BJ (cell line): ENCODE measurements around the gene ST6GAL1. TPM values are rescaled to one million over a fixed set of nuclear protein-coding genes. Genes with fewer than 3 reads are reported as not detected.
A peak's percentile ranks its signal among the peaks of the same experiment; 100 is the strongest.

Experiments used
- CTCF ChIA-PET: fragments of 350-600 bp; formaldehyde crosslinking; extraction: SDS; loops from one replicate; lab custom pipeline; 2021; ENCODE audit warnings: antibody characterized with exemption, inconsistent platforms; lab: Yijun Ruan, JAX
- POLR2A ChIA-PET: fragments of 300-600 bp; sonication (Branson Sonifier 250); formaldehyde crosslinking; extraction: SDS; loops from one replicate; lab custom pipeline; 2021; ENCODE audit warnings: antibody characterized with exemption; lab: Charles Lee
- DNase-seq: peaks from one replicate; pipeline ENCODE4 v3.0.0-alpha.2; 2011; ENCODE audit warnings: low read depth
- H3K27me3 ChIP-seq: 2 replicates; pipeline ENCODE4 v1.6.0; 2011; ENCODE audit warnings: low read length; ENCODE audit not compliant: control insufficient read depth, insufficient read depth
- H3K36me3 ChIP-seq: 2 replicates; pipeline ENCODE4 v1.5.1; 2011; ENCODE audit warnings: low read length; ENCODE audit not compliant: control insufficient read depth, insufficient read depth
- H3K4me3 ChIP-seq: 2 replicates; pipeline ENCODE4 v1.5.1; 2011; ENCODE audit warnings: low read depth, mild to moderate bottlenecking, control low read depth, low read length
- polyA plus RNA-seq: library from polyadenylated mRNA; depleted of rRNA; stranded (reverse); fragments of >200 nt; gene quantifications from 2 replicates; pipeline ENCODE4 v1.2.3, GENCODE V29; 2011
- TF ChIP-seq, protein P1 (sequence below): IDR thresholded peaks from 2 replicates; pipeline ENCODE4 v1.5.1; 2011; ENCODE audit warnings: low read depth, mild to moderate bottlenecking, control low read depth, inconsistent platforms, low read length, moderate library complexity; ENCODE audit not compliant: insufficient read depth

Gene ST6GAL1
- polyA plus RNA-seq, 1 experiment: 1.5 TPM

DNA sequence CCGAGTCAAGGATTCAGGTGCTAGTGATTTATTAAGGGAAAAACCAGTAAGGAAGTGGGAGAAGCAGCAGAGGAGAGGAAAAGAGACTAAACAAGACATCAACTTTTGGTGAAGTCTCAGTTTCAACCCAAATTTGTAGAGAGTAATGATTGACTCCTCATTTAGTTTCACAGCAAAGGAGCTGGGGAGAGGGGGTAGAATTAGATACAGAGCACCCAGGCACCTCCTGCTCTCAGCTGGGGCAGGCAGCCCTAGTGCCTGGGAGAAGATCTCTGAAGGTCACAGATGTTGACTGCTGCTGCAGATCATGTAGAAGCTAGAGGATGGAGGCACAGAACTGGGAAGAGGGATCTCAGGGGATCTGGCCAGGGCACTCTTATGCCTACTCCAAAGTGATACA, 179.8 kb downstream of the ST6GAL1 start:
- TF ChIP-seq, protein P1, sequence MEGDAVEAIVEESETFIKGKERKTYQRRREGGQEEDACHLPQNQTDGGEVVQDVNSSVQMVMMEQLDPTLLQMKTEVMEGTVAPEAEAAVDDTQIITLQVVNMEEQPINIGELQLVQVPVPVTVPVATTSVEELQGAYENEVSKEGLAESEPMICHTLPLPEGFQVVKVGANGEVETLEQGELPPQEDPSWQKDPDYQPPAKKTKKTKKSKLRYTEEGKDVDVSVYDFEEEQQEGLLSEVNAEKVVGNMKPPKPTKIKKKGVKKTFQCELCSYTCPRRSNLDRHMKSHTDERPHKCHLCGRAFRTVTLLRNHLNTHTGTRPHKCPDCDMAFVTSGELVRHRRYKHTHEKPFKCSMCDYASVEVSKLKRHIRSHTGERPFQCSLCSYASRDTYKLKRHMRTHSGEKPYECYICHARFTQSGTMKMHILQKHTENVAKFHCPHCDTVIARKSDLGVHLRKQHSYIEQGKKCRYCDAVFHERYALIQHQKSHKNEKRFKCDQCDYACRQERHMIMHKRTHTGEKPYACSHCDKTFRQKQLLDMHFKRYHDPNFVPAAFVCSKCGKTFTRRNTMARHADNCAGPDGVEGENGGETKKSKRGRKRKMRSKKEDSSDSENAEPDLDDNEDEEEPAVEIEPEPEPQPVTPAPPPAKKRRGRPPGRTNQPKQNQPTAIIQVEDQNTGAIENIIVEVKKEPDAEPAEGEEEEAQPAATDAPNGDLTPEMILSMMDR: no peak
- CTCF ChIA-PET: interaction anchor here (1.1 to 1.5 kb wide), 4 partner anchors 9 to 261 kb away, joined by 3 to 4 read pairs (median 4); partner anchors contain the start of gene RPL39L

DNA sequence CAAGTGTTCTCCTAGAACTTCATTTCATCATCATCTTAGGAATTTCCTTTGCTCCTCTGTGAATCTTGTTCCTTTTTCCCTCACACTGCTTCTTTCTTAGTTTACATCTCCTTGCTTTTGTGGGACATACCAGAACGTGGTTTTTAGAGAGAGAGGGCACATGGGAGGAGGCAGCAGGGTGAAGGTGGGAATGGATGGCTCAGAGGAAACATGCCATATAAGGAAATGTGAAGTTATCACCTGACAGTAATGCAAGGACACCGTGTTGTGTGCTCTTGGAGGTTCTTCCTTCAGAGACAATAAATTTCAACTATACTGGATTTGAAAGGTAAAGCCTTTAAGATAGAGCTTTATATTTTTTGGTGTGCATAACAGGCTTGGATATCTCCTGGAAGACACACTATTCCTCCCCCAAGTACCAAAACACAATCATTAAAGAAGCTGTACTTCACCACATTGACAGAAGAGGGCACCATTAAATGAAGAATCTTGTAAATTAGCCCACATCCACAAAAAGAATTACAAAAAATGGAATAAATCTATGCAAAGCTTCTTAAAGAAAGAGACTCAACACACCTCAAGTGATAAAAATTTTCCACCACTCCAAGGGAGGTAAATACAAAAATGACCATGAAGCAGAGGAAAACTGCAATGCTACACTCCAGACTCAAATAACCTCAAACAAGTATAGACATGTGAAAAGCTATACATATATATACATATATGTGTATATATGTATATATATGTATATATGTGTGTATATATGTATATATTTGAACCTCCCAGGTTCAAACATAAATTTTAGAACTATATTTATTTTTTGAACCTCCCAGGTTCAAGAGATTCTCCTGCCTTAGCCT, 182.8 kb downstream of the ST6GAL1 start:
- ChIA-PET POLR2A (no interaction called here), CTCF (interaction anchor here (0.5 to 4.1 kb wide), 30 partner anchors 8 to 609 kb away, joined by 3 to 24 read pairs (median 6); partner anchors contain the start of gene RPL39L)
- Histone ChIP-seq H3K36me3 (no peaks in the 10 kb centered on the region), H3K27me3 (no peaks in the 10 kb centered on the region), H3K4me3 (no peak overlapping the region)
- DNase-seq: no peak
- TF ChIP-seq, protein P1: peak; percentile 56

More for the DNA sequence above, 179.8 kb downstream of the ST6GAL1 start:
- Histone ChIP-seq H3K27me3 (no peaks in the 10 kb centered on the region), H3K36me3 (no peaks in the 10 kb centered on the region), H3K4me3 (no peak overlapping the region)
- POLR2A ChIA-PET: no interaction called here
- DNase-seq: no peak

DNA sequence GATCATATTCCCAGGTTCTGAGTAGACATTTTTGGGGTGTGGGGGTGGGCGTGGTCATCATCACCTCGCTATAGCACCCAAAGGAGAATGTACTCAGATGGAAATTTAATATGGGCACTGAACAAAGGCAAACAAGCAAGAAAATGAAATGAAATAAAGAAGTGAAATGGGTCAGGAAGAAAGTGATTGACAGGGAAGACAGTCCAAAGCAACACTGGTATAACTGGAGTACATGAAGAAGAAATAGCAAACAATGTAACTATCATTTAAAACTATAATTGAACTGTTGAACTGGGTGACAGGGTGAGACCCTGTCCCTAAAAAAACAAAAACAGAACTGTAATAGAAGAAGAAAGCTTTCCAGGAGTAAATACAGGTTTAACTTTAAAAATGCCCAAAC, 184.2 kb downstream of the ST6GAL1 start:
- Histone ChIP-seq H3K27me3 (no peaks in the 10 kb centered on the region), H3K36me3 (no peaks in the 10 kb centered on the region), H3K4me3 (no peak overlapping the region)
- no peak for DNase-seq
- ChIA-PET CTCF (interaction anchor here (1.0 to 4.1 kb wide), 10 partner anchors 8 to 265 kb away, joined by 3 to 24 read pairs (median 8); partner anchors contain the start of gene RPL39L), POLR2A (no interaction called here)
- TF ChIP-seq, protein P1: no peak

DNA sequence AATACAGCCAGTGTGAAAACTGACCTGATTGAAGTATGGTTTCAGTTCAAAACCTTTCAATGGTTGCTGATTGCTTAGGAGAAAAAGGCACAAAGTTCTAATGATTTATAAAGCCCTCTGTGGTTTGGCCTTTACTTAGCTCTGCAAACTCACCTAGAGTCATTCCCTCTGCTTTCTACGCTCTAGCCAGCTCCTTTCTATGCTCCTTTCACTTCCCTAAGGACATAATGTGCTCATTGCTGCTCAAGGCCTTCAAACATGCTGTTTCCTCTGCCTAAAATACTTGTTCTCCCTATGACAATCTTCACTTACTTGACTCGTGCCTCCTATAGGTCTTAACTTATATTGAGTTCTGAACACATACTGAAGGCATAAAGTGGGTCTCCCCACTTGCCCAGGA, 190.0 kb downstream of the ST6GAL1 start:
- CTCF ChIA-PET: interaction anchor here (1.4 kb wide), 1 partner anchor 44 kb away, joined by 3 read pairs; no protein-coding TSS in a partner anchor
- no peak overlapping the region for H3K4me3 ChIP-seq
- TF ChIP-seq, protein P1: no peak
- DNase-seq: no peak
- H3K27me3 ChIP-seq: no peaks in the 10 kb centered on the region
- no peaks in the 10 kb centered on the region for H3K36me3 ChIP-seq
- POLR2A ChIA-PET: no interaction called here

DNA sequence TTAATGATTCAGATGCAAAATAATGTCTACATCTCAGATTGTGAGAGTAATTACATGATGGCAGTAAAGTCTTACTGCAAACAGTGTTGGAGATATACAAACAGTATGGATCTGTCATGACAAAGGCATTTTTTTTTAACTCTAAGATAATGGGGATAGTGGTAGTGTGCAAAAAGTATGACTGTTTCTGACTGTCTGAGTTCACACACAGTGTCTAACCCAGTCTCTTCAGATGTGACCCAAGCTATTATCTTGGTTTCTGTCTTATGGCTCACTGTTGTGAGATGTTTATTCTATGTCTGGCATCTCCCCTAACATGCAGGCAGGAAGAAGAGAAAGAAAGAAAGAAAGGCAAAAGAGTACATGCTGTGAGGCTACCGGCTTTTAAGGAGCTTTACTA, 191.9 kb downstream of the ST6GAL1 start:
- DNase-seq: no peak
- TF ChIP-seq, protein P1: no peak
- ChIA-PET POLR2A (no interaction called here), CTCF (interaction anchor here (0.9 to 2.9 kb wide), 4 partner anchors 9 to 597 kb away, joined by 3 to 16 read pairs (median 6); partner anchors contain the start of gene RPL39L)
- H3K27me3 ChIP-seq: no peaks in the 10 kb centered on the region
- H3K4me3 ChIP-seq: no peak overlapping the region
- H3K36me3 ChIP-seq: no peaks in the 10 kb centered on the region
